ENCODE results near the gene GLCE.

GRCh38 chr15:69194025-69194827, 33.8 kb downstream of the GLCE start:
- TF ChIP-seq GATA2 (IDR thresholded peaks at IDR 0.05; ENCODE audit: low read depth, low read length), result no peak
- TF ChIP-seq GATA3 (IDR thresholded peaks at IDR 0.05; ENCODE audit: low read depth, low read length), result no peak

All from SH-SY5Y (cell line).